Uterus (tissue), 2 donors: ENCODE measurements around the gene FAM221B.

Source experiments
- CTCF ChIP-seq, 4 experiments: fragments of 200-600 bp in 2 of 4; fragments of 450-650 bp in 2 of 4; sonication (generic) in 2 of 4; IDR thresholded peaks; one replicate each; pipeline ENCODE4 v1.5.1; 2016 to 2019; ENCODE audit warnings: antibody characterized with exemption in 4 of 4, mild to moderate bottlenecking in 2 of 4, moderate library complexity in 1 of 4
- POLR2A ChIP-seq, 2 donors: fragments of 450-650 bp; IDR thresholded peaks; one replicate each; pipeline ENCODE4 v1.6.1; 2016; ENCODE audit warnings: antibody characterized with exemption in 2 of 2, mild to moderate bottlenecking in 1 of 2, moderate library complexity in 1 of 2

- TF ChIP-seq CTCF (IDR thresholded peaks at IDR 0.05) (no peak), POLR2A (IDR thresholded peaks at IDR 0.05) (no peak)
Observed at GRCh38 chr9:35790025-35790384, 38.5 kb downstream of the FAM221B start.
